Liver (tissue), 3 donors: ENCODE data around the gene B2M.
"Not testable (repeated sequence)": the region's sequence is repeated elsewhere in the genome, so short reads cannot be mapped to it uniquely, and the experiment has no call there.

Experiments
- EGR1 ChIP-seq, 2 donors: IDR thresholded peaks; 2 replicates each; pipeline ENCODE4 v1.6.1; 2016 to 2018; ENCODE audit warnings: antibody characterized with exemption in 2 of 2, low read depth in 2 of 2
- FOXA1 ChIP-seq: IDR thresholded peaks from 2 replicates; pipeline ENCODE4 v1.6.1; 2016; ENCODE audit warnings: antibody characterized with exemption
- GABPA ChIP-seq, 2 donors: IDR thresholded peaks in 1 of 2; conservative IDR thresholded peaks in 1 of 2; 2 replicates each; pipeline ENCODE4 v1.6.1; 2016; ENCODE audit warnings: antibody characterized with exemption in 2 of 2, mild to moderate bottlenecking in 1 of 2, moderate library complexity in 1 of 2
- JUND ChIP-seq, 2 donors: IDR thresholded peaks; 2 replicates each; pipeline ENCODE4 v1.6.1; 2016; ENCODE audit warnings: antibody characterized with exemption in 2 of 2
- RAD21 ChIP-seq, 2 donors: IDR thresholded peaks; 2 replicates each; pipeline ENCODE4 v1.6.1; 2016; ENCODE audit warnings: antibody characterized with exemption in 2 of 2, mild to moderate bottlenecking in 2 of 2
- RXRA ChIP-seq, 2 donors: IDR thresholded peaks; 2 replicates each; pipeline ENCODE4 v1.6.1; 2017 to 2018; ENCODE audit warnings: antibody characterized with exemption in 2 of 2, mild to moderate bottlenecking in 1 of 2
- TAF1 ChIP-seq: conservative IDR thresholded peaks from 2 replicates; pipeline ENCODE4 v1.6.1; 2016; ENCODE audit warnings: antibody characterized with exemption, mild to moderate bottlenecking
- YY1 ChIP-seq: IDR thresholded peaks from 2 replicates; pipeline ENCODE4 v1.6.1; 2016; ENCODE audit warnings: antibody characterized with exemption, mild to moderate bottlenecking
- TF ChIP-seq, protein P1 (sequence below): fragments of 150-350 bp; IDR thresholded peaks from 2 replicates; pipeline ENCODE4 v1.5.1; 2017; ENCODE audit warnings: improper control_type of control experiment, low read depth, low read length; ENCODE audit not compliant: missing input control
- TF ChIP-seq, protein P2 (sequence below): IDR thresholded peaks from 2 replicates; pipeline ENCODE4 v1.6.1; 2016; ENCODE audit warnings: antibody characterized with exemption, mild to moderate bottlenecking
- TF ChIP-seq, protein P3 (sequence below): IDR thresholded peaks from 2 replicates; pipeline ENCODE4 v1.6.1; 2016; ENCODE audit warnings: antibody characterized with exemption
- donor health status: healthy.
- donor health status: healthy.

DNA sequence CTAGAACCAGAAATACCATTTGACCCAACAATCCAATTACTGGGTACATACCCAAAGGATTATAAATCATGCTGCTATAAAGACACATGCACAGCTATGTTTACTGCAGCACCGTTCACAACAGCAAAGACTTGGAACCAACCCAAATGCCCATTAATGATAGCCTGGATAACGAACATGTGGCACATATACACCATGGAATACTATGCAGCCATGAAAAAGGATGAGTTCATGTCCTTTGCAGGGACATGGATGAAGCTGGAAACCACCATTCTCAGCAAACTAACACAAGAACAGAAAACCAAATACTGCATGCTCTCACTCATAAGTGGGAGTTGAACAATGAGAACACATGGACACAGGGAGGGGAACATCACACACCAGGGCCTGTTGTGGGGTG lies 22.0 kb upstream of the B2M start:
- TF ChIP-seq, protein P1, sequence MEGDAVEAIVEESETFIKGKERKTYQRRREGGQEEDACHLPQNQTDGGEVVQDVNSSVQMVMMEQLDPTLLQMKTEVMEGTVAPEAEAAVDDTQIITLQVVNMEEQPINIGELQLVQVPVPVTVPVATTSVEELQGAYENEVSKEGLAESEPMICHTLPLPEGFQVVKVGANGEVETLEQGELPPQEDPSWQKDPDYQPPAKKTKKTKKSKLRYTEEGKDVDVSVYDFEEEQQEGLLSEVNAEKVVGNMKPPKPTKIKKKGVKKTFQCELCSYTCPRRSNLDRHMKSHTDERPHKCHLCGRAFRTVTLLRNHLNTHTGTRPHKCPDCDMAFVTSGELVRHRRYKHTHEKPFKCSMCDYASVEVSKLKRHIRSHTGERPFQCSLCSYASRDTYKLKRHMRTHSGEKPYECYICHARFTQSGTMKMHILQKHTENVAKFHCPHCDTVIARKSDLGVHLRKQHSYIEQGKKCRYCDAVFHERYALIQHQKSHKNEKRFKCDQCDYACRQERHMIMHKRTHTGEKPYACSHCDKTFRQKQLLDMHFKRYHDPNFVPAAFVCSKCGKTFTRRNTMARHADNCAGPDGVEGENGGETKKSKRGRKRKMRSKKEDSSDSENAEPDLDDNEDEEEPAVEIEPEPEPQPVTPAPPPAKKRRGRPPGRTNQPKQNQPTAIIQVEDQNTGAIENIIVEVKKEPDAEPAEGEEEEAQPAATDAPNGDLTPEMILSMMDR = not testable (repeated sequence)
- TF ChIP-seq RAD21 (IDR thresholded peaks at IDR 0.05); EGR1 (IDR thresholded peaks at IDR 0.05; ENCODE audit: low read depth in 2 of 2); RXRA (IDR thresholded peaks at IDR 0.05); FOXA1; YY1; TAF1; GABPA (IDR thresholded peaks at IDR 0.05 in 1 of 2, conservative IDR thresholded peaks at IDR 0.05 in 1 of 2); JUND (IDR thresholded peaks at IDR 0.05): not testable (repeated sequence)
- TF ChIP-seq, protein P2, sequence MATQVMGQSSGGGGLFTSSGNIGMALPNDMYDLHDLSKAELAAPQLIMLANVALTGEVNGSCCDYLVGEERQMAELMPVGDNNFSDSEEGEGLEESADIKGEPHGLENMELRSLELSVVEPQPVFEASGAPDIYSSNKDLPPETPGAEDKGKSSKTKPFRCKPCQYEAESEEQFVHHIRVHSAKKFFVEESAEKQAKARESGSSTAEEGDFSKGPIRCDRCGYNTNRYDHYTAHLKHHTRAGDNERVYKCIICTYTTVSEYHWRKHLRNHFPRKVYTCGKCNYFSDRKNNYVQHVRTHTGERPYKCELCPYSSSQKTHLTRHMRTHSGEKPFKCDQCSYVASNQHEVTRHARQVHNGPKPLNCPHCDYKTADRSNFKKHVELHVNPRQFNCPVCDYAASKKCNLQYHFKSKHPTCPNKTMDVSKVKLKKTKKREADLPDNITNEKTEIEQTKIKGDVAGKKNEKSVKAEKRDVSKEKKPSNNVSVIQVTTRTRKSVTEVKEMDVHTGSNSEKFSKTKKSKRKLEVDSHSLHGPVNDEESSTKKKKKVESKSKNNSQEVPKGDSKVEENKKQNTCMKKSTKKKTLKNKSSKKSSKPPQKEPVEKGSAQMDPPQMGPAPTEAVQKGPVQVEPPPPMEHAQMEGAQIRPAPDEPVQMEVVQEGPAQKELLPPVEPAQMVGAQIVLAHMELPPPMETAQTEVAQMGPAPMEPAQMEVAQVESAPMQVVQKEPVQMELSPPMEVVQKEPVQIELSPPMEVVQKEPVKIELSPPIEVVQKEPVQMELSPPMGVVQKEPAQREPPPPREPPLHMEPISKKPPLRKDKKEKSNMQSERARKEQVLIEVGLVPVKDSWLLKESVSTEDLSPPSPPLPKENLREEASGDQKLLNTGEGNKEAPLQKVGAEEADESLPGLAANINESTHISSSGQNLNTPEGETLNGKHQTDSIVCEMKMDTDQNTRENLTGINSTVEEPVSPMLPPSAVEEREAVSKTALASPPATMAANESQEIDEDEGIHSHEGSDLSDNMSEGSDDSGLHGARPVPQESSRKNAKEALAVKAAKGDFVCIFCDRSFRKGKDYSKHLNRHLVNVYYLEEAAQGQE = not testable (repeated sequence)
- TF ChIP-seq, protein P3, sequence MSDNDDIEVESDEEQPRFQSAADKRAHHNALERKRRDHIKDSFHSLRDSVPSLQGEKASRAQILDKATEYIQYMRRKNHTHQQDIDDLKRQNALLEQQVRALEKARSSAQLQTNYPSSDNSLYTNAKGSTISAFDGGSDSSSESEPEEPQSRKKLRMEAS = not testable (repeated sequence)
